ENCODE results near the gene BHLHE40. TPM values are rescaled to one million over a fixed set of nuclear protein-coding genes. Genes with fewer than 3 reads are reported as not detected.

Gene BHLHE40
- total and polyA plus RNA-seq, 10 of the 15 experiments (the other 5 are each of a cell fraction or from before 2014, with no cell fraction given): 25.2 to 106 (median 51.4) TPM

GRCh38 chr3:4979428-4980228 is at the start of gene BHLHE40 (continued):
- TF ChIP-seq SMAD1 (IDR thresholded peaks at IDR 0.05; ENCODE audit: low read depth, partially characterized antibody) (peak; percentile 79), STAT1 (conservative IDR thresholded peaks at IDR 0.05) (no peak), WRNIP1 (IDR thresholded peaks at IDR 0.05; ENCODE audit: borderline replicate concordance, low read depth, low read length) (0 out of 2 replicates have a peak, but pooled peaks have one; percentile 12), BCL11A (IDR thresholded peaks at IDR 0.05; ENCODE audit: low read depth, low read length) (0 out of 2 replicates have a peak, but pooled peaks have one; percentile 10), JUNB (IDR thresholded peaks at IDR 0.05) (no peak), ZNF207 (IDR thresholded peaks at IDR 0.05; ENCODE audit: borderline replicate concordance) (peak; percentile 31; the same call in 1 of the 2 replicates), CBFB (IDR thresholded peaks at IDR 0.05; ENCODE audit: low read depth) (peak; percentile 34; the same call in 1 of the 2 replicates), YY1 (IDR thresholded peaks at IDR 0.05; ENCODE audit: low read depth, low read length) (peak; percentile 27; the same call in 1 of the 2 replicates), SUPT20H (IDR thresholded peaks at IDR 0.05; ENCODE audit: borderline replicate concordance, control insufficient read depth, low read depth, low read length) (no peak), SMC3 (IDR thresholded peaks at IDR 0.05; ENCODE audit: borderline replicate concordance, low read length) (no peak), TCF7 (IDR thresholded peaks at IDR 0.05; ENCODE audit: borderline replicate concordance) (no peak), TAF1 (IDR thresholded peaks at IDR 0.05; ENCODE audit: borderline replicate concordance, low read depth, low read length) (peak; percentile 92), MLLT1 (IDR thresholded peaks at IDR 0.05) (peak; percentile 98), NBN (IDR thresholded peaks at IDR 0.05) (peak; percentile 9; the same call in 1 of the 2 replicates), EED (IDR thresholded peaks at IDR 0.05; ENCODE audit: low read depth) (no peak), RB1 (IDR thresholded peaks at IDR 0.05; ENCODE audit: borderline replicate concordance) (0 out of 2 replicates have a peak, but pooled peaks have one; percentile 55), HDGF (IDR thresholded peaks at IDR 0.05) (0 out of 2 replicates have a peak, but pooled peaks have one; percentile 13)

All from GM12878 (cell line).